ENCODE measurements around the gene CAVIN1. TPM values are rescaled to one million over a fixed set of nuclear protein-coding genes. Genes with fewer than 3 reads are reported as not detected.

CAVIN1 gene
- polyA plus RNA-seq (2011; rRNA removed) (326 and 390 TPM in 2 replicates), polyA minus RNA-seq (2011; rRNA and poly(A)+ RNA removed) (252 and 273 TPM in 2 replicates)

DNA sequence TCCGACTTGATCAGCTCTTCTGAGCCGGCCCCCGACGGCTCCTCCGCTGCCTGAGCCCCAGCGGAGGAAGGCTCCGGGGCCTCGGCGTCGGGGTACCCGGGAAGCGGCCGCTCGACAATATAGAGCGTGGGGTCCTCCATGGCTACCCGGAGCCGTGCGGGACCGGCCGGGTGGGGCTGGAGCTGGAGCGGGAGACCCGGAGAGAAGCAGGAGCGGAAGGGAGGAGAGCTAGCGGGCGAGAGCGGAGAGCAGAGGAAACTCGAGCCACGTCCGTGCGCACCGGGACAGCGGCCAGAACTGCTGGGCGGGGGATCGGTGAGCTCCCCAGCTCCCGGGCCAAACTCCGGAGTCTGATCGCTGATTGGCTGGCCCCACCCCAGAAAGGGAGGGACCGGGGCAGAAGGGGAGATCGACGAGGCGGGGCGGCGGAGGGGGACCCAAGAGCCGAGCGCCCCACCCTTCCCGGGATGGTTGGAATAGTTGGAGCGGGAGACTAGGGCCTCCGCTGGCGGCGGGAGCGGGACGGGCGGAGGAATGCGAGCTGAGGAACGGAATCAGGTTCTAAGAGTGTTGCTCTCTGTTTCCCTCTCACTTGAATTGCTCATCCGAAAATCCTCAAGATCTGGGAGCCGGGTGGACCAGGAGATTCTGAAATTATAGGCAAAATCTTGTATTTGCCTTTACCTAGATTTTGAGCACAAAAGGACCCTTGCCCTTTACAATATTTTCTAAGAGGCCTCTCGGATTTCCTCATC lies at the start of gene CAVIN1:
Gene CAVIN1, minus strand, starts transcription at position 299 of the 755 bp plus-strand sequence. Its CDS starts 159 bp downstream, at position 140.
- TF ChIP-seq CTCF (IDR thresholded peaks at IDR 0.05; ENCODE audit: low read depth, low read length), result no peak
- Histone ChIP-seq H3K27me3 (ENCODE audit: control insufficient read depth, insufficient read depth, low read length) (no peaks in the 10 kb centered on the region), H3K4me3 (ENCODE audit: low read depth, low read length) (peak within 1 kb of the TSS; percentile 99), H3K9me3 (ENCODE audit: control insufficient read depth, insufficient read depth, low read length) (peaks cover 12% of the 10 kb centered on the region; the same call in 1 of the 2 replicates), H3K27ac (ENCODE audit: low read depth, low read length) (peak within 1 kb of the TSS; percentile 96)
- peak; percentile 97 for DNase-seq (ENCODE audit: low read depth, low spot score)
- POLR2A ChIA-PET, result interaction anchor here (0.7 to 2.1 kb wide), 27 partner anchors 8 to 175 kb away, joined by 3 to 68 read pairs (median 7); partner anchors contain the start of genes NAGLU and STAT3
- CTCF ChIA-PET, result interaction anchor here (0.9 to 1.7 kb wide), 8 partner anchors 9 to 201 kb away, joined by 3 to 6 read pairs (median 4); partner anchors contain the start of gene NAGLU

- no peak overlapping the region for H3K27ac ChIP-seq (ENCODE audit: low read depth, low read length)
- H3K4me3 ChIP-seq (ENCODE audit: low read depth, low read length), result no peak overlapping the region
- no peak for TF ChIP-seq CTCF (IDR thresholded peaks at IDR 0.05; ENCODE audit: low read depth, low read length)
- ChIA-PET POLR2A (no interaction called here), CTCF (interaction anchor here (1.2 to 2.3 kb wide), 2 partner anchors 50 to 60 kb away, joined by 3 to 7 read pairs; no protein-coding TSS in a partner anchor)
- H3K9me3 ChIP-seq (ENCODE audit: control insufficient read depth, insufficient read depth, low read length), result no peaks in the 10 kb centered on the region
- DNase-seq (ENCODE audit: low read depth, low spot score), result no peak
- H3K27me3 ChIP-seq (ENCODE audit: control insufficient read depth, insufficient read depth, low read length), result no peaks in the 10 kb centered on the region
Measured at GRCh38 chr17:42467889-42468288, 44.8 kb upstream of the CAVIN1 start.

DNA sequence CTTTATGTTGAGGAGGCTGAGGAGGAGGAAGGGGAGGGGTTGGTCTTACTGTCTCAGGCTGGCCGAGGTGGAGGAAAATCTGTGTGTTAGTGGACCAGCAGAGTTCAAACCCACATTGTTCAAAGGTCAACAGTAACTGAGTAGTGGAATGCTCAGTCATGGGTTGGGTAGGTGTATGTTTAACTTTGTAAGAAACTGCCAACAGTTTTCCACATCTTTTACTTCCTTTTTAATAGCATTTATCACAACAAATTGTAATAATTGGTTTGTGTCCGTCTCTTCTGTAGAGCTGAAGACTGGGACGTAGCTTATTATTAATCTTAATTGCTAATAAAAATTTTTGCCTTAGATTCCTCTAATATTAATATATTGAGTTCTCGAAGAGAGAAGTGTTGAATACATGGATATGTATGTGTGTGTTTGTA lies 40.9 kb upstream of the CAVIN1 start:
- no peak overlapping the region for H3K4me3 ChIP-seq (ENCODE audit: low read depth, low read length)
- no peaks in the 10 kb centered on the region for H3K27me3 ChIP-seq (ENCODE audit: control insufficient read depth, insufficient read depth, low read length)
- TF ChIP-seq CTCF (IDR thresholded peaks at IDR 0.05; ENCODE audit: low read depth, low read length), result no peak
- H3K27ac ChIP-seq (ENCODE audit: low read depth, low read length), result no peak overlapping the region
- no peak for DNase-seq (ENCODE audit: low read depth, low spot score)
- ChIA-PET CTCF (interaction anchor here (0.5 to 1.1 kb wide), 3 partner anchors 54 to 278 kb away, joined by 3 to 7 read pairs (median 4); no protein-coding TSS in a partner anchor), POLR2A (interaction anchor here (0.7 kb wide), 1 partner anchor 23 kb away, joined by 3 read pairs; no protein-coding TSS in a partner anchor)
- no peaks in the 10 kb centered on the region for H3K9me3 ChIP-seq (ENCODE audit: control insufficient read depth, insufficient read depth, low read length)

DNA sequence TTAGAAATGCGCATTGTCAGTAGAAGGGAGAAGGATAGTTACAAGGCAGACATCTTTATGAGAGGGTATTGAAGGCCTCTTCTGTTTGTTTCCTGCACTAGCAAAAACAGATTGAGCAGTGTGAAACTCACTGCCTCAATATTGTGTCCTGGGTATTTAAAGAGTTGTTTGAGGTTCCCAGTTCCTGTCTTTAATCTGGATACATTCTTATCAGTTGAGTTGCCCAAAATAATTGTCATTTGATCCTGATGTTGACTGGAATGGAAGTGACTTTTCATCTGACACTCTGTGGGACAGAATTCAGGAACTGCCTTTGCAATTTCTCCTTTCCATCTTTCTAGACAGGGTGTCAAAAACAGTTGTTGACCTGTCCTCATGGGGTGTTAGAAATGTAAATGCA lies 37.3 kb upstream of the CAVIN1 start:
- no peak for DNase-seq (ENCODE audit: low read depth, low spot score)
- Histone ChIP-seq H3K27me3 (ENCODE audit: control insufficient read depth, insufficient read depth, low read length) (no peaks in the 10 kb centered on the region), H3K4me3 (ENCODE audit: low read depth, low read length) (peak overlapping the region; percentile 84), H3K9me3 (ENCODE audit: control insufficient read depth, insufficient read depth, low read length) (no peaks in the 10 kb centered on the region), H3K27ac (ENCODE audit: low read depth, low read length) (no peak overlapping the region)
- no peak for TF ChIP-seq CTCF (IDR thresholded peaks at IDR 0.05; ENCODE audit: low read depth, low read length)
- ChIA-PET POLR2A (interaction anchor here (1.6 kb wide), 1 partner anchor 38 kb away, joined by 9 read pairs; the partner anchor contains the start of gene CAVIN1), CTCF (interaction anchor here (0.8 to 1.9 kb wide), 3 partner anchors 34 to 125 kb away, joined by 3 to 6 read pairs (median 3); no protein-coding TSS in a partner anchor)

Measured in AG04450 (cell line).